OCI-LY1 (cell line): ENCODE results near the gene THTPA.

Source experiments
- H2AFZ ChIP-seq: fragments of 200-600 bp; sonication (generic), shearing (Covaris generic); 2 replicates; pipeline ENCODE4 v1.6.0; 2014; ENCODE audit warnings: antibody characterized with exemption, mild to moderate bottlenecking, low read length
- H3F3A ChIP-seq: fragments of 200-600 bp; sonication (generic), shearing (Covaris generic); 2 replicates; pipeline ENCODE4 v1.6.0; 2014; ENCODE audit warnings: mild to moderate bottlenecking, antibody characterized with exemption, low read length, moderate library complexity; ENCODE audit not compliant: insufficient read depth
- H3K27ac ChIP-seq: fragments of 200-600 bp; sonication (generic); 2 replicates; pipeline ENCODE4 v1.5.1; 2014; ENCODE audit warnings: low read length, mixed run types, mild to moderate bottlenecking, low read depth; ENCODE audit not compliant: poor library complexity, severe bottlenecking
- H3K27me3 ChIP-seq: fragments of 200-600 bp; sonication (generic); 2 replicates; pipeline ENCODE4 v1.6.0; 2014; ENCODE audit warnings: antibody characterized with exemption, mild to moderate bottlenecking, low read length, moderate library complexity; ENCODE audit not compliant: insufficient read depth
- H3K36me3 ChIP-seq: fragments of 200-600 bp; sonication (generic); 2 replicates; pipeline ENCODE4 v1.6.1; 2014; ENCODE audit warnings: mild to moderate bottlenecking, antibody characterized with exemption, low read length, moderate library complexity, mixed read lengths; ENCODE audit not compliant: insufficient read depth
- H3K4me1 ChIP-seq: fragments of 200-600 bp; sonication (generic); 2 replicates; pipeline ENCODE4 v1.5.1; 2014; ENCODE audit warnings: mild to moderate bottlenecking, low read length, moderate library complexity; ENCODE audit not compliant: insufficient read depth, severe bottlenecking
- H3K4me2 ChIP-seq: fragments of 200-600 bp; sonication (generic), shearing (Covaris generic); 2 replicates; pipeline ENCODE4 v1.6.1; 2014; ENCODE audit warnings: low read length
- H3K4me3 ChIP-seq: fragments of 200-600 bp; sonication (generic); 2 replicates; pipeline ENCODE4 v1.5.1; 2014; ENCODE audit warnings: low read length, low read depth, mild to moderate bottlenecking, mixed read lengths; ENCODE audit not compliant: poor library complexity, severe bottlenecking
- H3K79me2 ChIP-seq: fragments of 200-600 bp; shearing (Covaris generic); 2 replicates; pipeline ENCODE4 v1.6.1; 2016; ENCODE audit warnings: mixed run types, low read length, mixed read lengths; ENCODE audit not compliant: insufficient read depth
- H3K9ac ChIP-seq: fragments of 200-600 bp; sonication (generic), shearing (Covaris generic); 2 replicates; pipeline ENCODE4 v1.6.1; 2014; ENCODE audit warnings: mild to moderate bottlenecking, low read length, mixed read lengths
- H3K9me2 ChIP-seq: fragments of 200-600 bp; sonication (generic), shearing (Covaris generic); 2 replicates; pipeline ENCODE4 v1.6.1; 2014; ENCODE audit warnings: low read depth, mild to moderate bottlenecking, low read length, mixed read lengths
- H3K9me3 ChIP-seq: fragments of 200-600 bp; shearing (Covaris generic); 2 replicates; pipeline ENCODE4 v1.6.1; 2014; ENCODE audit warnings: low read length, mixed read lengths
- H4K20me1 ChIP-seq: fragments of 200-600 bp; sonication (generic), shearing (Covaris generic); 2 replicates; pipeline ENCODE4 v1.6.0; 2016; ENCODE audit warnings: mild to moderate bottlenecking, low read length; ENCODE audit not compliant: insufficient read depth
- EZH2 ChIP-seq: fragments of 200-600 bp; sonication (generic), shearing (Covaris generic); IDR thresholded peaks from 2 replicates; pipeline ENCODE4 v1.8.0; 2017; ENCODE audit warnings: borderline replicate concordance, mixed run types, mild to moderate bottlenecking, antibody characterized with exemption, low read length, moderate library complexity, mixed read lengths
- TF ChIP-seq, protein P1 (sequence below): fragments of 200-600 bp; sonication (generic), shearing (Covaris generic); IDR thresholded peaks from 2 replicates; pipeline ENCODE4 v1.5.1; 2017; ENCODE audit warnings: mild to moderate bottlenecking, antibody characterized with exemption, low read length, moderate library complexity, mixed read lengths

The THTPA gene

DNA sequence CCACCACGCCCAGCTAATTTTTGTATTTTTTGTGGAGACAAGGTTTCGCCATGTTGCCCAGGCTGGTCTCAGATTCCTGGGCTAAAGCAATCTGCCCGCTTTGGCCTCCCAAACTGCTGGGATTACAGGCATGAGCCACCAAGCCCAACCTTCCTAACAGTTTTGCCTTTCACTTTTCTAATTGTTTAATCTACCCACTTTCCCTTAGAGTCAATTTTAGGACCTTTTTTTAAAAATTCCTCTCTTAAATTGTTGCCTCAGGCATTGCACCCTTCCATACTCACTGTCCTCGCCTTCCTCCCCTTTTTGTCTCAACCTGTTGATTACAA lies 16.0 kb upstream of the THTPA start:
- Histone ChIP-seq H3K27me3 (no peaks in the 10 kb centered on the region), H3F3A (no peaks in the 10 kb centered on the region), H3K36me3 (no peaks in the 10 kb centered on the region), H2AFZ (no peak overlapping the region), H4K20me1 (no peaks in the 10 kb centered on the region), H3K9ac (no peak overlapping the region), H3K79me2 (no peaks in the 10 kb centered on the region), H3K4me1 (peaks cover 6% of the 10 kb centered on the region), H3K9me2 (no peaks in the 10 kb centered on the region), H3K9me3 (no peaks in the 10 kb centered on the region), H3K4me3 (no peak overlapping the region), H3K27ac (no peak overlapping the region), H3K4me2 (no peak overlapping the region)
- TF ChIP-seq, protein P1, sequence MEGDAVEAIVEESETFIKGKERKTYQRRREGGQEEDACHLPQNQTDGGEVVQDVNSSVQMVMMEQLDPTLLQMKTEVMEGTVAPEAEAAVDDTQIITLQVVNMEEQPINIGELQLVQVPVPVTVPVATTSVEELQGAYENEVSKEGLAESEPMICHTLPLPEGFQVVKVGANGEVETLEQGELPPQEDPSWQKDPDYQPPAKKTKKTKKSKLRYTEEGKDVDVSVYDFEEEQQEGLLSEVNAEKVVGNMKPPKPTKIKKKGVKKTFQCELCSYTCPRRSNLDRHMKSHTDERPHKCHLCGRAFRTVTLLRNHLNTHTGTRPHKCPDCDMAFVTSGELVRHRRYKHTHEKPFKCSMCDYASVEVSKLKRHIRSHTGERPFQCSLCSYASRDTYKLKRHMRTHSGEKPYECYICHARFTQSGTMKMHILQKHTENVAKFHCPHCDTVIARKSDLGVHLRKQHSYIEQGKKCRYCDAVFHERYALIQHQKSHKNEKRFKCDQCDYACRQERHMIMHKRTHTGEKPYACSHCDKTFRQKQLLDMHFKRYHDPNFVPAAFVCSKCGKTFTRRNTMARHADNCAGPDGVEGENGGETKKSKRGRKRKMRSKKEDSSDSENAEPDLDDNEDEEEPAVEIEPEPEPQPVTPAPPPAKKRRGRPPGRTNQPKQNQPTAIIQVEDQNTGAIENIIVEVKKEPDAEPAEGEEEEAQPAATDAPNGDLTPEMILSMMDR = no peak
- no peak for TF ChIP-seq EZH2

DNA sequence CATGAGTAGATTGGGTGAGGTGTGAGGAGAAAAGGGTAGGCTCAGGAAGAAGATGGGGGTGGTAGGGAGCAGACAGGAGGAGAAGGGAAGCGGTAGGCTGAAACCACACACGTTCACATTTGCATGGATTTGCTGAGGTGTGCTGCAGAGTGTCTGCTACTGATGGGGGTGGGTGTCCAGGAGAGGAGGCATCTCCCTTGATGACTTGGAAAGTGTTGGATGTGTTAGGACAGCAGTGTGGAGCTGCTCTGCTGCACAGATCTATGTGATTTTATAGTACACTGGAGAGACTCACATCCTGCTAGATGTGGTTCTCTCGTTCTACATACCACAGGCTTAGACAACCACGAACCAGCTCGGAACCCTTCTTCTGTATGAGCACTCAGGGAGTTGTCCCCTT lies 13.8 kb upstream of the THTPA start:
- no peaks in the 10 kb centered on the region for H3K9me3 ChIP-seq
- H4K20me1 ChIP-seq = no peaks in the 10 kb centered on the region
- H2AFZ ChIP-seq = no peak overlapping the region
- H3K79me2 ChIP-seq = no peaks in the 10 kb centered on the region
- H3K9me2 ChIP-seq = no peaks in the 10 kb centered on the region
- no peak overlapping the region for H3K4me2 ChIP-seq
- H3K9ac ChIP-seq = no peak overlapping the region
- no peak overlapping the region for H3K27ac ChIP-seq
- no peaks in the 10 kb centered on the region for H3K36me3 ChIP-seq
- no peak for TF ChIP-seq EZH2
- TF ChIP-seq, protein P1 = no peak
- no peak overlapping the region for H3K4me3 ChIP-seq
- peaks cover 6% of the 10 kb centered on the region for H3K4me1 ChIP-seq
- no peaks in the 10 kb centered on the region for H3K27me3 ChIP-seq
- no peaks in the 10 kb centered on the region for H3F3A ChIP-seq

DNA sequence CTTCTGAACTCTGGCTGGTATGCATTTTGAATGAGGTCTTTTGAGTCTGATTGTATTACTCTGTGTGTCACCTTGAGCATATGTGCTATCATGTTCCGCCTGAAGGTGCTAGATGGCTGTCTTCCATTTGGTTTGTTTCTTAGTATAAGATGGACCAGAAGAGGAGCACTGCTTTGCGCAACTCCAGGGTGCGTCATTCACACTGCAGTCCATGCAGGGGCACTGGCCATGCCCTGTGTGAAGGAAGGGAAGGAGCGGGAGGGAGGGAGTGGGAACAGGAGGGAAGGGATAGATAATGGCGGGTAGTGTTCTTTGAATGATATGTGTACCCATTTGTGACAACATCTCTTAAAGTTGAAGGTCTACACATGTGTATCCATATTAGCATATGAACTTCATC lies 12.7 kb upstream of the THTPA start:
- Histone ChIP-seq H3K4me3 (no peak overlapping the region), H3K27ac (no peak overlapping the region), H4K20me1 (no peaks in the 10 kb centered on the region), H3K4me1 (peaks cover 6% of the 10 kb centered on the region), H3K36me3 (no peaks in the 10 kb centered on the region), H3K9me3 (no peaks in the 10 kb centered on the region), H3K27me3 (no peaks in the 10 kb centered on the region), H3K4me2 (no peak overlapping the region), H3K9ac (no peak overlapping the region), H2AFZ (no peak overlapping the region), H3F3A (no peaks in the 10 kb centered on the region), H3K79me2 (no peaks in the 10 kb centered on the region), H3K9me2 (no peaks in the 10 kb centered on the region)
- no peak for TF ChIP-seq EZH2
- TF ChIP-seq, protein P1 = no peak
